HG03159 (cell line): ENCODE results near the gene AEN.
A peak's percentile ranks its signal among the peaks of the same experiment; 100 is the strongest.

Experiments
- ATAC-seq: cut with Tn5 transposase; IDR thresholded peaks from one replicate; pipeline ENCODE4 v1.9.1; 2021; ENCODE audit warnings: mild to moderate bottlenecking, moderate library complexity; ENCODE audit not compliant: unreplicated experiment

Gene AEN, protein sequence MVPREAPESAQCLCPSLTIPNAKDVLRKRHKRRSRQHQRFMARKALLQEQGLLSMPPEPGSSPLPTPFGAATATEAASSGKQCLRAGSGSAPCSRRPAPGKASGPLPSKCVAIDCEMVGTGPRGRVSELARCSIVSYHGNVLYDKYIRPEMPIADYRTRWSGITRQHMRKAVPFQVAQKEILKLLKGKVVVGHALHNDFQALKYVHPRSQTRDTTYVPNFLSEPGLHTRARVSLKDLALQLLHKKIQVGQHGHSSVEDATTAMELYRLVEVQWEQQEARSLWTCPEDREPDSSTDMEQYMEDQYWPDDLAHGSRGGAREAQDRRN

DNA sequence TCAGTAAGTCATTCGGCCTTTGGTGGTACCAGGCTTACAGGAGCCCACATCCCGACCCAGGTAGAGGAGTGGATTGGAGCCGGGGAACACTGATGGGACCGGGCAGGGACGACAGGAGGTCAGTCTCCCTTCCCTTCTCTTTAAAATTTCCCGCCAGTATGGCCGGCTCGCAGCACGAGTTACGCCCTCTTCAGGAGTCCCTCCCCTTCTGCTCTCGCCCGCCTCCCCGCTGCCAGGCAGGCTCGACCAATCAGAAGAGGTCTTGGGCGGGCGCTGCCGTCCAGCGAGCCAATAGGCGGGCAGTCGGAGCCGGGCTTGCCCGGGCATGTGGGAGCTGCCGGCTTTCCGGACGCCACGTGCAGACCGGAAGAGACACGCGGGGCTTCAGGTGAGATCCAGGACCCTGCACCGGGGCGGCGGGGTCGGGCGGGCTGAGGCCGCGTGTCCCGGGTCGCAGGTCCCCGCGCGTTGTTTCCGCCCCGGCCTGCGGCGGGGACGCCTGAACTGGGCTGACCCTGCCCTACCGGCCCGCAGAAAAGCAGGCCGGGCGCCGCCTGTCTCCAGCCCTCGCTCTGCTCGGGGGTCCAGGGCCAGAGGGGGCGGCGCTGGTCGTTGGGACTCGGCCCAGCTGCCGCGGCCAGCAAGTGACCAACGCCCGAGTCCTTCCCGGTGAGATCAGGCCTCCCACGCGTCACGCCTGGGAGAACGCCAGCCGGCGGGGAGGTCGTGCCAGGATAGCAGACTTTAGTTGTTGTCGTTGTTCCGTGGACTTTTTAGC, at the start of gene AEN:
Gene AEN, plus strand, starts transcription at position 346 of the 778 bp plus-strand sequence. CDS start 4,870 bp downstream, outside the sequence.
- peak; percentile 97 for ATAC-seq

- no peak for ATAC-seq
These were observed 49.3 kb upstream of the AEN start for GRCh38 chr15:88571852-88572259.

GRCh38 chr15:88574077-88574476, 47.1 kb upstream of the AEN start:
- no peak for ATAC-seq

DNA sequence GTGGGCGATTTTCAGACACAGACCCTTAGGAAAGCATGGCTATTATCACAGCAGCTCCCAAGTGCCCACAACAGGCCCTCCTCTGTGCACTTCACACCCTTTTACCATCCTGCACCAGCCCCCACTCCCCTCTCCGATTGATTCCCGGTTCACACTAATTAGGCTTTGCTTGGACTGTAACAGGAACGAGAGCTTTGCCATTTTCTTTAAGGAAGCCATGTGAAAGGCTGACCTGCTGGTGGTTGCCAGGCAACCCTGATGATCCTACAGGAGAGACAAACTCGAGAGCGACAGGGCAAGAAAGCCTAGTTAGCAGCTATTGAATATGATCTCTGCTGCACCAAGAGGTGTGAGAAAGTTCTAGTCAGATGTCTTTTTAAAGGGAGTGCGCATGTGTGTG, 46.5 kb upstream of the AEN start:
- no peak for ATAC-seq

- no peak for ATAC-seq
These were observed 41.8 kb upstream of the AEN start for GRCh38 chr15:88579322-88579721.

DNA sequence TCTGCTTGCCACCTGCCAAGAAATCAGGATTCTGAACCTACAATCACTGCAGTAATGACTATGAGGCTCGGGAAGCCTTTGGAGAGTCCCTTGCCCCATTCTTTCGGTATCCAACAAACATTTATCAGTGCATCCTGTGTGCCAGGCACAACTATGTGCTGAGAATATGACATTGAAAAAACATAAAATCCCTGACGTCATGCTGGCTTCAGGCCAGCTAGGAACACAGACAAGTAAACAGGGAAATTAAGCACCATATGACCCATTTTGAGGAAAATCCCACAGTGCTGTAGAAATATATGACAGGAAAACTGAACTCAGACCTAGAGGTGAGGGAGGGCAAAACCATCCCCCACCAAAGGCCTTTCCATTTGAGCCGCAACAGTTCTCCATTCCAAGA, 40.6 kb upstream of the AEN start:
- no peak for ATAC-seq

DNA sequence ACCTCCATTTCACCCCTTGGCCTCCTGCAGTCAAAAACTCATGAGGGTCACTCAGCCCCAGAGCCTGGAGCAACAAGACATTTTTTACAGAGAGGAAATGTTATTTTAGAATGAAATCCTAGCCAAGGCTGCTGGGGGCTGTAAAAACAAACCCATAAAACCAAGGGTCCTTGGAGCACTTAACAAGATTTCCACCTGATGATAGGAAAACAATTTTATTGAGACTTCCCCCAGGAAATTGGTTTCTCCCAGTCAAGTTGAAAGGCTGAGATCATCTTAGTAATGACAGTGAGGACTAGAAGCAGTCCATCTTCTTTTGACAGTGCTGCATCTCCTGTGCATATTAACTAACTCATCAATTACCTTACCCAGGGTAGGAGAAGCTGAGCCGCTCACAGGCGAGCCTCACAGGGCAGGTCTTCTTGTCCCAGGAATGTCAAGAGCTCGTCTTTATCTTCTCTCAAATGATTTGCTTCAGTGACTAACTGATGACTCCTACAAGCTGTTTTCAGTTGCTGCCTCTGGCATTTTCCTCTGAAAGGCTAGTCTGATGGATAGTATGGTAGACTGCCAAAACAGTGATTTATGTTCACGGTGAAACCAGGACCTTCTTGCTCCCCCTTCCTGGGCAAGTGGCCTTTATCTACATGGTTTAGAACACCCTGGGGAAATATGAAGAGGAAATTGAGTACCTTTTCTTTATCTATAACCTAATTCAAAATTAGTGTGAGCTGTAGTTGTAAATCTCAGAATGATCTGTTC, 34.6 kb upstream of the AEN start:
- no peak for ATAC-seq

DNA sequence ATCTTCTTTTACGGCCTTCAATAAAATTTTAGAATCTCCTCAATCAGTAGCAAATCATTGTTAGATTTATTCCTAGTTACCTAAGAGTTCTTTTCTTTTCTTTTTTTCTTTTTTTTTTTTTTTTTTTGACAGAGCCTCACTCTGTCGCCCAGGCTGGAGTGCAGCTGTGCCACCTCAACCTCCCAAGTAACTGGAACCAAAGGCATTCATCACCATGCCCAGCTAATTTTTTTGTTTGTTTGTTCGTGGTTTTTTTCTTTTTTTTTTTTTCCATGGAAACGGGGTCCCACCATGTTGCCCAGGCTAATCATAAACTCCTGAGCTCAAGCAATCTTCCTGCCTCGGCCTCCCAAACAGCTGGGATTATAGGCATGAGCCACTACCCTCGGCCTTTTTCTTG, 30.4 kb upstream of the AEN start:
- no peak for ATAC-seq

DNA sequence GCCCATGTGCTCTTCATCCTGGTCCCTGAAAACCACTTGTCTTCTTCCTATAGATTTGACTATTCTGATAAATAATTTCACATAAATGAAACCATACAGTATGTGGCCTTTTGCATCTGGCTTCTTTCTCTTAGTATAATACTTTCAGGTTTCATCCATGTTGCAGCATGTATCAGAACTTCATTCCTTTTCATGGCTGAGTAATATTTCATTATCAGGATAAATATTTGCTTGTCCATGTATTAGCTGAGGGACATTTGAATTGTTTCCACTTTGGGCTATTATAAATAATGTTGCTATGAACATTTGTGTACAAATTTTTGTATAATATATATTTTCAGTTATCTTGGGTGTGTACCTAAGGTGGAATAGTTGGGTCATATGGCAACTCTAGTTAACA, 29.8 kb upstream of the AEN start:
- ATAC-seq = no peak

DNA sequence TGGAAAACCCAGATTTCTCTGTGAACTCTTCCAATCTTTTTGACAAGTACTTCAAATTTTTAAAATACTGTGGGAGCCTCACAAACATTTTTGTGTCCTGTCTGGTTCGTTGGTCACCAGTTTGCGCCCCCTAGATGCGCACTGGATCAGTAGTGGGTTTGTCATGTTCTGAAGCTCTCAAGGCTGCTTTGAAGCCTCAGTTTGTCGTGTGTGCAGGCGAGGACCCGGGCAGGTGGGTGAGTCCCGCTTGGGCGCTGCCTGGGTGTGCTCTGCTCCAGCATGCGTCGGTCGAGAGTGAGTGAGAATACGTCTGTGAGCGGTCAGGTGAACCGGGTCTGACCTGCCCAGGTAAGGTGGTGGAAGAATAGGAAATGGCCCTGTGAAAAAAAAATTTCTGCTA, 17.3 kb upstream of the AEN start:
- ATAC-seq = no peak

DNA sequence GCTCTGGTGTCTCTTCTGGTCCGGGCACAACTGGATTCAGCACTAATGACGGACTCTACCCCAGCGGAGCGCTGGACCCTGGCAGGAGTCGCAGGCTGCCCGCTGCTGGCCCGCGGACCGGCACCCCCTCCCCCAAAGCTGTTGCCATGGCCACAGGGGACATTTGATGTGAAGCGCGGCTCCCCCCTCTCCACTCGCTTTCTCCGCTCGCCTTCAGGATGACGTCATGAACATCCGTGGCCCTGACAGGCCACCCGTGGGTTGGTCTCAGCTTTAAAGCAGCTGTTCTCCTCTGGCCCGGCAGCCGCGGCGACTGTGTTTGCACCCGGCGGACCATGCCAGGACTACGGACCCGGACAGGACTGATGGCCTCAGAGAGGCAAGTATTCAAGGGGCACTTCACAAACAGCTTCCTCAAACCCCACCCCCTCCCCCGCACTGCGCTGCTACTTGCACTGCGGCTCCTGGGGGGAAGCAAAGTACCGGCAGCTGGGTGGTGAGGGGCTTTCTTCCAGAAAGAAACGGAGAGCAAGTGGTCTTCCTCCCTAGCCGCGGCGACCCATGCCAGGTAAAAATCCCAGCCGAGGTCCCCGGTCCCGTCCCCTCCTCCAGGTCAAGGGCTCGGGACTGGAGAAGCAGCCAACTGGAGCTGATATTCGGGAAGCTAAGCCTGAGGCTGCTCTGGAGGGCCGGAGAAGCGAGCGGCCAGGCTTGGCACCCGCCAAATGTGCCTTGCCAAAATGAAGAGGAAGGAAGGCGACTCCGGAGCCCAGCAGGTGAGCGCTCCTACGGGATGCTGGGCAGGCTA, 16.6 kb upstream of the AEN start:
- no peak for ATAC-seq

DNA sequence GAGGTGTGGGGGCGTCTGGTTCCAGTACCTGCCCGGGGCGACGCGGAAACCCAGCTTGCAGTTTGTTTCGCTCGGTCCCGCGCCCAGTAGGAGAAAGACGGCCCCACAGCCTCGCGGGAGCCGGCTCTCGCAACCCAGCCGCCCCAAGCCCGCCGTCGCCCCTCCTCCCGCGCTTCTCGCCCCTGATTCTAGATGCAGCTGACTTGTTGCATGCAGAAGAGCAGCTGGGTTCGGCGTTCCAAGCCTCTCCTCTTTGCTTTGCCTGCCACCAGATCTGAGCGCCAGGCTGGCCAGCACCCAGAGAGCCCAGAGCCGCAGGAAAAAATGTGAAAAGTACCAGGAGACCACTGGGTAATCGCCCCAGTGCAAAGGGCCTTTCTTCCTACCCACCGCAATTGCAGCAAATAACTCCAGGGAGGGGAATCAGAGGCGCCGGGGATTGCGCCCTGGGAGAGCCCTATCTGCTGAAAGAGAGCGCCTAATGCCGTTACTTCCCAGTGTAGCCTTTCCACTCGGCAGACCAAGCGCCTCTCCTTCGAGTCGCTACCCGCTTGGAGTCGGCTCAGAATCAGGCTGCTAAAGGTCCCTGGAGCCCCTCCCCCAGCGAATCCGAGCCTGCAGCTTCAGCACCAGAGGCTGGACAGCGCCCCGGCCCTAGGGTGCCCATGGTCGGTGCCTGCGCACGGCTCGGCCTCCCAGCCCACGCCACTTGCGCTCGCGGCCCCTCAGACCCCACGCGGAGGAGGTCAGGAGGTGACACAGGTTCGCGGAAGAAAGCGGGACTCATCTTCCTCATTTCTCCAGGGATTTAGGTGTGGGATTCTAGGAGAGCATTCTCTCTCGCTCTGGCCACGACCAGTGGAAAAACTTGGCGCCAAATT, 15.7 kb upstream of the AEN start:
- no peak for ATAC-seq

DNA sequence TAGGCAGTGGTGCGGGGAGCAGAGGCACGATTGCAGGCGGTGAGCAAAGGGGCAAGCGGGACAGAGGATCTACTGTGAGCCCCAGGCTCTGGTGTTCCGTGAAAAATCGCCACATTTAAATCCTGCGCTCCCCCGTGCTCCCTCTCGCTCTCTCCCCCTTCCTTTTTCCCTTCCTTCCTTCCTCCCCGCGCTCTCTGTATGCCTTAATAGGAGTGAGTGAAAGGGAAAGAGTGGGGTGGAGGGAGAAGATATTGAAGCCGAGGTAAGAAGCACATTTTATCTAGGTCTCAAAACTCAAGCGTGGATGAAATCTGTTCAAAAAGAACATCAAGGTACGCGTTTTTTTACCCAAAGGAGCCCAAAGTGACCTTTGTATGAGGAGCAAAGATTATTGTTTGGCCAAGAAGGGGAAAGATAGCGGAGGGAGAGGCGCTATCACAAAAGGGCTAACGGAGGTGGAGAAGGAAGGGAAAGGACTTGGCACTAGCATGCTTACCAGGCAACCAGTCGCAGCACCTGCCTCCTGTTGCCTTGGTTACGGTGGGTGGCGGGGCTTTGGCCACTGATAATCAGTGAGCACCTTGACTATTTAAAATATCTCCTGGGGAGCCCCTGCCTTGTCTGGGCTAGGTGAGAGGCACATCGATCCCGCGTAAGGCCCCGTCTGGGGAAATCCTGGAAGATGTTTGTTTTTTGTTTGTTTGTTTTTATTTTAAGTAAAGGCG, 14.9 kb upstream of the AEN start:
- ATAC-seq = no peak

DNA sequence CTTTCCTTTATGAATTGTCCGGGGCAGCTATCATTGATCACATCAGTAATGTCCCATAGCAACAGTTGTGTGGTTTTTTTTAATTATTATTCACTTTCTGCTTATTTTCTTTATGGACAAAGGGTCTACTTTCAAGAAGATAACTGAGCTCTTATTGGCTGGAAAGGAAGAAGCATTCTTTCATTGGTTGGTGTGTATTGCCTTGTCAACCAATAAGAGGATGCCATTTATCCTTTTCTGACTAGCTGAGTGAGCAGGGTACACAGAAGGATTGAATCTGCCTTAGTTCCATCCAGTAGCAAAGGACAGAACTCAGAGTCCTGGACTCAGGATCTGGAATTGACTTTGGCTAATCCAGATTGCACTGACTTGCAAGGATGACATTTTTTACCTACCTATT, 13.2 kb upstream of the AEN start:
- no peak for ATAC-seq

DNA sequence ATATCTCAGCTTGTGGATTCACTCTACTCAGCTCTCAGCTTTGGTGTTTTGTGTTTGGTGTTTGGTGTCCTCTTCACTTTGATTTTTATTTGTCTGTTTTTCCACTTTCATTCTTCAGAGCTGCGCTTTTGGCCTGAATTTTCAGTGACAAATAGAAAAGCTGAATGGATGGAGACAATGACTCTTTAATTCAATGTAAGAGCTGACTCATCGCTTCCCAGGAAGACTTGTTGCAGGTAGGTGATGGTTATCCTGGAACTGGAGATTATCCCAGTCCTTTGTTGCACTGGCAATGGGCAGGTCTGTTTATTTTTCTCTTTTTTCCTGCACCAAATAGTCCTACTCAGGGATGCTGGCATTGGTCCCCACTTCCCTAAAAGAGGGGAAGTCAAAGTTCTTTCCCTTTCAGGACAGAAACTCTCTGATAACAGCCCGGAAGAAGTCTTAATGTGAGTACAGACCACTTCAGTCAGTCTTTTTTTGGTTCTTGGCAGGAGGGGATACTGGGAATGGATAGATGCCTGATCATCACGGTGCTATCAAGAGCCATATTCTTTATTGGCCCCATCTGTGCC, 12.4 kb upstream of the AEN start:
- no peak for ATAC-seq

- ATAC-seq = no peak
These were observed 11.6 kb upstream of the AEN start for GRCh38 chr15:88609344-88610090.

DNA sequence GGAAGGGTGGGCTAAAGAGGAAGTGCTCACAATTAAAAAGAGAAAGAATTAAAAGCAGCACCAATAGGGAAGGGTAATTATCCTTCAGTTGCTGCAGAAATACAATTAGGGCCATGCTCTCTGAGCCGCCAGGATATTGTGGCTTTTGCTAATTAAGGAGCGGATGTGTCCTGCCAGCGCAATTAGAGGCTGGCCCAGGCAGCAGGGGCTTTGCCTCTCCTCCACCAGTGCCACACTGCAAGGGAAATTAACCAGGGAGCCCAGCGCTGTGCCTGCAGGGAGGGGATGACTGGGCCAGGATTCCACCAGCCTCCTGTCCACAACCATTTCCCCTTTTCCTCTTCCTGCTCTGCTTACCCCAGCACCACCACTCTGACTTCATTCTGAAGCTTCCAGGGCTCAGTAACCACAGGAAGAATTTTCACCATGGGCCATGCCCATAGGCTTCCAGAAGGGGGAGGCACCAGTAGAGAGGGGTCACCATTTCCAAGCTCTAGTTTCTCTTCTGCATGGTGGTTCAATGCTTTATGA, 10.4 kb upstream of the AEN start:
- no peak for ATAC-seq
